Endothelial cell of umbilical vein (primary cell): ENCODE results near the gene FOXJ1.

ENCODE experiments used
- CTCF ChIP-seq, 2 donors: IDR thresholded peaks; 1 replicate in 1 of 2; 2 replicates in 1 of 2; pipeline ENCODE4 v1.5.1; 2011; ENCODE audit warnings: low read length in 2 of 2, mild to moderate bottlenecking in 2 of 2, moderate library complexity in 2 of 2, control low read depth in 1 of 2, inconsistent platforms in 1 of 2, low read depth in 1 of 2; ENCODE audit not compliant: insufficient read depth in 1 of 2; ENCODE audit errors: extremely low read depth in 1 of 2
- EZH2 ChIP-seq: IDR thresholded peaks from 2 replicates; pipeline ENCODE4 v1.6.1; 2012; ENCODE audit warnings: borderline replicate concordance, low read depth, mild to moderate bottlenecking, moderate library complexity, low read length, inconsistent platforms; ENCODE audit not compliant: severe bottlenecking
- FOS ChIP-seq: IDR thresholded peaks from 2 replicates; pipeline ENCODE4 v1.6.1; 2011; ENCODE audit warnings: mild to moderate bottlenecking, low read length, moderate library complexity, borderline replicate concordance; ENCODE audit not compliant: insufficient read depth
- GATA2 ChIP-seq: IDR thresholded peaks from 2 replicates; pipeline ENCODE4 v1.7.0; 2011; ENCODE audit warnings: low read depth, mild to moderate bottlenecking, moderate library complexity, mixed read lengths, low read length; ENCODE audit not compliant: insufficient read length, insufficient read depth
- MAX ChIP-seq: IDR thresholded peaks from 2 replicates; pipeline ENCODE4 v1.6.1; 2011; ENCODE audit not compliant: insufficient read depth, insufficient read length
- MYC ChIP-seq: IDR thresholded peaks from one replicate; pipeline ENCODE4 v1.6.1; 2011; ENCODE audit warnings: mild to moderate bottlenecking, low read depth, low read length
- POLR2A ChIP-seq: IDR thresholded peaks from 2 replicates; pipeline ENCODE4 v1.6.1; 2012; ENCODE audit warnings: low read depth, mild to moderate bottlenecking, control low read depth, low read length
- POLR2AphosphoS5 ChIP-seq: IDR thresholded peaks from 2 replicates; pipeline ENCODE4 v1.6.1; 2012; ENCODE audit warnings: low read depth, mild to moderate bottlenecking, control low read depth, low read length, moderate library complexity; ENCODE audit not compliant: insufficient read depth

GRCh38 chr17:76155988-76156661 is 15.1 kb upstream of the FOXJ1 start:
- TF ChIP-seq CTCF (IDR thresholded peaks at IDR 0.05; ENCODE audit: extremely low read depth in 1 of 2, insufficient read depth in 1 of 2, low read depth in 1 of 2, low read length in 2 of 2) (no peak), EZH2 (no peak), GATA2 (no peak), POLR2AphosphoS5 (no peak), MYC (no peak), POLR2A (no peak), FOS (no peak), MAX (no peak)
